Panc1 (cell line): ENCODE measurements around the gene SPATA6L. TPM values are rescaled to one million over a fixed set of nuclear protein-coding genes. Genes with fewer than 3 reads are reported as not detected.
A peak's percentile ranks its signal among the peaks of the same experiment; 100 is the strongest.

Experiments used
- ATAC-seq: fragments of 200-7000 bp; cut with Tn5 transposase; 2 replicates; pipeline ENCODE4 v1.9.1; 2020; ENCODE audit warnings: mild to moderate bottlenecking, moderate library complexity
- BruUV-seq: library from RNA; stranded (reverse); fragments of 400-500 nt; replicated peaks from 2 replicates; lab custom pipeline; 2021; lab: Mats Ljungman, UMichigan
- CTCF ChIA-PET: fragments of 300-600 bp; sonication (Branson Sonifier 250); formaldehyde crosslinking; loops from one replicate; lab custom pipeline; 2022; ENCODE audit warnings: antibody characterized with exemption; lab: Charles Lee
- POLR2A ChIA-PET: fragments of 300-600 bp; sonication (Branson Sonifier 250); formaldehyde crosslinking; loops from one replicate; lab custom pipeline; 2022; ENCODE audit warnings: antibody characterized with exemption; lab: Charles Lee
- DNase-seq: peaks from one replicate; pipeline ENCODE4 v3.0.0-alpha.2; 2010; ENCODE audit warnings: low read depth, low spot score
- H3K27ac ChIP-seq: 2 replicates; pipeline ENCODE4 v1.5.1; 2011; ENCODE audit warnings: mild to moderate bottlenecking, low read length, inconsistent platforms
- H3K27me3 ChIP-seq: fragments of 200-500 bp; sonication (Bioruptor generic); 2 replicates; pipeline ENCODE4 v1.6.0; 2014; ENCODE audit warnings: low read length, inconsistent platforms; ENCODE audit not compliant: control insufficient read depth, insufficient read depth
- H3K36me3 ChIP-seq: fragments of 200-500 bp; sonication (Bioruptor generic); 2 replicates; pipeline ENCODE4 v1.5.1; 2014; ENCODE audit warnings: inconsistent platforms, mild to moderate bottlenecking, low read length, moderate library complexity; ENCODE audit not compliant: control insufficient read depth, insufficient read depth
- H3K4me1 ChIP-seq: 2 replicates; pipeline ENCODE4 v1.5.1; 2011; ENCODE audit warnings: inconsistent platforms, mild to moderate bottlenecking, low read length, moderate library complexity; ENCODE audit not compliant: control insufficient read depth, insufficient read depth
- H3K4me3 ChIP-seq, 2 experiments: 2 replicates each; pipeline ENCODE4 v1.5.1; 2011 to 2012; ENCODE audit warnings: low read depth in 2 of 2, low read length in 2 of 2, mild to moderate bottlenecking in 2 of 2, inconsistent platforms in 1 of 2, moderate library complexity in 1 of 2
- H3K9me3 ChIP-seq: fragments of 200-500 bp; sonication (Bioruptor generic); 2 replicates; pipeline ENCODE4 v1.5.1; 2014; ENCODE audit warnings: low read depth, mild to moderate bottlenecking, inconsistent platforms, low read length, moderate library complexity; ENCODE audit not compliant: control insufficient read depth, insufficient read depth
- POLR2AphosphoS5 ChIP-seq: IDR thresholded peaks from 2 replicates; pipeline ENCODE4 v1.6.1; 2012; ENCODE audit warnings: mild to moderate bottlenecking, low read depth, low read length, moderate library complexity
- SIN3A ChIP-seq: IDR thresholded peaks from 2 replicates; pipeline ENCODE4 v1.6.1; 2012; ENCODE audit warnings: low read depth, mild to moderate bottlenecking, low read length, moderate library complexity, borderline replicate concordance; ENCODE audit not compliant: insufficient read depth
- TCF7L2 ChIP-seq: IDR thresholded peaks from 2 replicates; pipeline ENCODE4 v1.6.1; 2011; ENCODE audit warnings: mild to moderate bottlenecking, low read depth, low read length, inconsistent platforms
- in situ Hi-C: cut with HindIII; loops from 2 replicates; pipeline ENCODE4 v1.10.0; 2016; ENCODE audit warnings: low sequenced_read_pairs, low pct_unique_long_range_greater_than_20kb
- intact Hi-C: fragments of 100-400 bp; cut with micrococcal nuclease; formaldehyde crosslinking; loops from one replicate; pipeline ENCODE4 v1.10.0; 2022; ENCODE audit not compliant: unreplicated experiment
- total RNA-seq: library from RNA; stranded (reverse); gene quantifications from one replicate; pipeline ENCODE4 v1.2.1, GENCODE V29; 2021; ENCODE audit not compliant: unreplicated experiment
- TF ChIP-seq, protein P1 (sequence below): fragments of 450-650 bp; IDR thresholded peaks from 2 replicates; pipeline ENCODE4 v1.5.1; 2017; ENCODE audit warnings: mild to moderate bottlenecking
- TF ChIP-seq, protein P2 (sequence below), 2 experiments: IDR thresholded peaks; 2 replicates each; pipeline ENCODE4 v1.6.1; 2011 to 2012; ENCODE audit warnings: low read depth in 2 of 2, control low read depth in 1 of 2, low read length in 1 of 2, mild to moderate bottlenecking in 1 of 2, moderate library complexity in 1 of 2; ENCODE audit not compliant: insufficient read depth in 1 of 2

Gene SPATA6L
- total RNA-seq, 1 experiment from 2014 or later, result 0.13 TPM

DNA sequence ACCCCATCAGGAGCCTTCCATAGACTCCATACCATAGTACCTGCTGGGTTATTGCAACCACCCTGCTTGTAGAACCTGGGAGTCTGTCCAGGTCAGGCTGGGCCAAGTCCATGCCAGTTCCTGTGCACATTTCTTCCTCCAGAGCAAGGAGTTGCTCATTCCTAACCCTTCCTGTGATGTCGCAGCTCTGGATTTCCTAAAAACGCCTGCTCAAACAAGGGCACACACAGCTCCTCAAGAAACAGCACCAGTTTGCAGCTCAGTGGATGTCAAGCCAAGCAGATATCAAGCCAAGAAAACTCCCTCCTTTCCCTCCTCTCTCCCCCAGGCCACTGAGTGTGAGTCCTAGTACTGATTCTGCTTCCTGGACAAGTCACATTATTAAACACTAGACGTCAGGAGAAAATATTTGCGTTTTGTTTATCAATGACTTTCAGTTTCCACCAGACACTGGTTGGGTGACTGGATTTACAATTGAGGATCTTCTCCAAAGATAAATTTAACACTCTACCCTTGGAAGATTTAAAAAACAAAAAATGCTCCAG, 116.5 kb downstream of the SPATA6L start:
- in situ Hi-C loops, result no loop called here
- H3K36me3 ChIP-seq, result no peaks in the 10 kb centered on the region
- H3K27ac ChIP-seq, result no peak overlapping the region

DNA sequence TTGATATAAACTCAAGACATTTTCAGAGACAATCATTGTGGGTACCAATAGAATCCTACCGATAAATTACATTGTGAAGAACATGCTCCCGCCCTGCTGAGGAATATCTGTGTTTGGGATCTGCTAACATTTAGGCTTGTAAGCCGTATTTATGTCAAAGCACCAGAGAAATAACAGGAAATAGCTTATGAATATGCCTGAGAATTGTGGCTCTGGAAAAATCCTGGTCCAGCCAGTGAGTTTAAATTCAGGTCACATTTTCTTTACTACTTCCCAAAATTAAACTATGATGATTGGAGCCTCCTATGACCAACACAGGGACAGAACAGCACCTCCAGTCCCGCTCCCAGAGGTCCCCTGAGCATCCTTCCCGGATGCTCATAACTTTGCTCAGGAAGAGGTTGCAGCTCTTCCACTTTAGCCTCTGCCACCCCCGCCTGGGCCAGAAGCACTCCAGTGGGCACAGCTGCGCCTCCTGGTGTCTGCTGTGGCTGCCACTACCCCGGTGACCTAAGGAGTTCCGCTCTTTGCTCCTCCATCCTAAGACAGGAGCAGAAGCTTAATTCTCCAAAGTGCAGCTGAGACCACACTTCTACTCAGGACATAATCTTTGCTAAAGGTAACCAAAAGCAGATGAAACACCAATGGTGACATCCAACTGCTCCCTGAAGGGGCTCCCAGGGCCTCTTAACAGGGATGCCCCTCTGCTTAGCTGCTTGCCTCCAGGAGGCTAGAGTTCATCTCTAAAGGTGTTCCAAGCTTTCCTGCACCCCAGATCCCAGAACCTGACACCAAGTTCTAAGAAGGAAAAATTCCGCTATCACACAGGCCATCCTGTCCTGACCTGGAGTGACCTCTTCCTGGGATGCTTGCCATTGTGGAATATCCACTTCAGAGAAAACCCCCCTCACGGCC, 117.2 kb downstream of the SPATA6L start:
- intact Hi-C loops (loop anchor here (5.0 kb wide), 1 partner anchor 167 kb away; no protein-coding TSS in a partner anchor), in situ Hi-C loops (no loop called here)
- Histone ChIP-seq H3K4me1 (no peaks in the 10 kb centered on the region), H3K4me3 (no peak overlapping the region), H3K9me3 (no peaks in the 10 kb centered on the region), H3K36me3 (no peaks in the 10 kb centered on the region), H3K27me3 (no peaks in the 10 kb centered on the region), H3K27ac (no peak overlapping the region)
- ChIA-PET POLR2A (no interaction called here), CTCF (interaction anchor here (0.7 kb wide), 1 partner anchor 58 kb away, joined by 3 read pairs; no protein-coding TSS in a partner anchor)
- no TSS peak for BruUV-seq
- DNase-seq (no peak), ATAC-seq (no peak)
- TF ChIP-seq, protein P1, sequence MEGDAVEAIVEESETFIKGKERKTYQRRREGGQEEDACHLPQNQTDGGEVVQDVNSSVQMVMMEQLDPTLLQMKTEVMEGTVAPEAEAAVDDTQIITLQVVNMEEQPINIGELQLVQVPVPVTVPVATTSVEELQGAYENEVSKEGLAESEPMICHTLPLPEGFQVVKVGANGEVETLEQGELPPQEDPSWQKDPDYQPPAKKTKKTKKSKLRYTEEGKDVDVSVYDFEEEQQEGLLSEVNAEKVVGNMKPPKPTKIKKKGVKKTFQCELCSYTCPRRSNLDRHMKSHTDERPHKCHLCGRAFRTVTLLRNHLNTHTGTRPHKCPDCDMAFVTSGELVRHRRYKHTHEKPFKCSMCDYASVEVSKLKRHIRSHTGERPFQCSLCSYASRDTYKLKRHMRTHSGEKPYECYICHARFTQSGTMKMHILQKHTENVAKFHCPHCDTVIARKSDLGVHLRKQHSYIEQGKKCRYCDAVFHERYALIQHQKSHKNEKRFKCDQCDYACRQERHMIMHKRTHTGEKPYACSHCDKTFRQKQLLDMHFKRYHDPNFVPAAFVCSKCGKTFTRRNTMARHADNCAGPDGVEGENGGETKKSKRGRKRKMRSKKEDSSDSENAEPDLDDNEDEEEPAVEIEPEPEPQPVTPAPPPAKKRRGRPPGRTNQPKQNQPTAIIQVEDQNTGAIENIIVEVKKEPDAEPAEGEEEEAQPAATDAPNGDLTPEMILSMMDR, result peak; percentile 50
- TF ChIP-seq, protein P2, sequence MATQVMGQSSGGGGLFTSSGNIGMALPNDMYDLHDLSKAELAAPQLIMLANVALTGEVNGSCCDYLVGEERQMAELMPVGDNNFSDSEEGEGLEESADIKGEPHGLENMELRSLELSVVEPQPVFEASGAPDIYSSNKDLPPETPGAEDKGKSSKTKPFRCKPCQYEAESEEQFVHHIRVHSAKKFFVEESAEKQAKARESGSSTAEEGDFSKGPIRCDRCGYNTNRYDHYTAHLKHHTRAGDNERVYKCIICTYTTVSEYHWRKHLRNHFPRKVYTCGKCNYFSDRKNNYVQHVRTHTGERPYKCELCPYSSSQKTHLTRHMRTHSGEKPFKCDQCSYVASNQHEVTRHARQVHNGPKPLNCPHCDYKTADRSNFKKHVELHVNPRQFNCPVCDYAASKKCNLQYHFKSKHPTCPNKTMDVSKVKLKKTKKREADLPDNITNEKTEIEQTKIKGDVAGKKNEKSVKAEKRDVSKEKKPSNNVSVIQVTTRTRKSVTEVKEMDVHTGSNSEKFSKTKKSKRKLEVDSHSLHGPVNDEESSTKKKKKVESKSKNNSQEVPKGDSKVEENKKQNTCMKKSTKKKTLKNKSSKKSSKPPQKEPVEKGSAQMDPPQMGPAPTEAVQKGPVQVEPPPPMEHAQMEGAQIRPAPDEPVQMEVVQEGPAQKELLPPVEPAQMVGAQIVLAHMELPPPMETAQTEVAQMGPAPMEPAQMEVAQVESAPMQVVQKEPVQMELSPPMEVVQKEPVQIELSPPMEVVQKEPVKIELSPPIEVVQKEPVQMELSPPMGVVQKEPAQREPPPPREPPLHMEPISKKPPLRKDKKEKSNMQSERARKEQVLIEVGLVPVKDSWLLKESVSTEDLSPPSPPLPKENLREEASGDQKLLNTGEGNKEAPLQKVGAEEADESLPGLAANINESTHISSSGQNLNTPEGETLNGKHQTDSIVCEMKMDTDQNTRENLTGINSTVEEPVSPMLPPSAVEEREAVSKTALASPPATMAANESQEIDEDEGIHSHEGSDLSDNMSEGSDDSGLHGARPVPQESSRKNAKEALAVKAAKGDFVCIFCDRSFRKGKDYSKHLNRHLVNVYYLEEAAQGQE (IDR thresholded peaks at IDR 0.05; ENCODE audit: insufficient read depth in 1 of 2, low read depth in 2 of 2, low read length in 1 of 2), result no peak

More for the DNA sequence above, 116.5 kb downstream of the SPATA6L start:
- H3K4me3 ChIP-seq, result no peak overlapping the region
- ChIA-PET CTCF (interaction anchor here (0.7 kb wide), 1 partner anchor 59 kb away, joined by 3 read pairs; no protein-coding TSS in a partner anchor), POLR2A (no interaction called here)
- intact Hi-C loops, result loop anchor here (5.0 kb wide), 1 partner anchor 168 kb away; no protein-coding TSS in a partner anchor
- BruUV-seq, result no TSS peak
- no peaks in the 10 kb centered on the region for H3K27me3 ChIP-seq
- H3K4me1 ChIP-seq, result no peaks in the 10 kb centered on the region
- TF ChIP-seq, protein P2 (IDR thresholded peaks at IDR 0.05; ENCODE audit: insufficient read depth in 1 of 2, low read depth in 2 of 2, low read length in 1 of 2), result no peak
- TF ChIP-seq, protein P1, result no peak
- TF ChIP-seq TCF7L2 (no peak), POLR2AphosphoS5 (no peak), SIN3A (no peak)
- H3K9me3 ChIP-seq, result no peaks in the 10 kb centered on the region
- DNase-seq, result no peak
- ATAC-seq, result no peak
